Breast epithelium (tissue), 4 donors: ENCODE data around the gene KRTCAP2. TPM values are rescaled to one million over a fixed set of nuclear protein-coding genes. Genes with fewer than 3 reads are reported as not detected.
"Not testable (repeated sequence)": the region's sequence is repeated elsewhere in the genome, so short reads cannot be mapped to it uniquely, and the experiment has no call there.

ENCODE experiments used
- DNase-seq, 2 donors: peaks; one replicate each; pipeline ENCODE4 v3.0.0-alpha.2; 2019; ENCODE audit warnings: low spot score in 2 of 2
- H3K27ac ChIP-seq, 2 donors: fragments of 200-600 bp; sonication (generic) in 1 of 2; one replicate each; pipeline ENCODE4 v1.5.1; 2016 to 2019; ENCODE audit warnings: mild to moderate bottlenecking in 1 of 2
- H3K27me3 ChIP-seq, 2 donors: fragments of 200-600 bp; sonication (generic) in 1 of 2; one replicate each; pipeline versions ENCODE4 v1.5.1 to v1.6.0; 2017 to 2019; ENCODE audit warnings: control low read depth in 1 of 2, mild to moderate bottlenecking in 1 of 2
- H3K36me3 ChIP-seq: fragments of 200-600 bp; one replicate; pipeline ENCODE4 v1.5.1; 2019
- H3K4me1 ChIP-seq, 2 donors: fragments of 200-600 bp; sonication (generic); one replicate each; pipeline ENCODE4 v1.5.1; 2016 to 2019; ENCODE audit warnings: control low read depth in 1 of 2
- H3K4me3 ChIP-seq, 3 donors: fragments of 200-600 bp; sonication (generic); 1 replicate in 2 of 3; 2 replicates in 1 of 3; pipeline ENCODE4 v1.5.1; 2016 to 2019; ENCODE audit warnings: mild to moderate bottlenecking in 3 of 3, moderate library complexity in 2 of 3
- H3K9me3 ChIP-seq, 2 donors: fragments of 200-600 bp; sonication (generic) in 1 of 2; one replicate each; pipeline ENCODE4 v1.5.1; 2016 to 2019; ENCODE audit warnings: control low read depth in 1 of 2
- CTCF ChIP-seq, 3 donors: fragments of 450-650 bp; IDR thresholded peaks; one replicate each; pipeline ENCODE4 v1.5.1; 2016 to 2017; ENCODE audit warnings: antibody characterized with exemption in 3 of 3, mild to moderate bottlenecking in 3 of 3, moderate library complexity in 3 of 3
- POLR2A ChIP-seq: fragments of 450-650 bp; IDR thresholded peaks from one replicate; pipeline ENCODE4 v1.6.1; 2016; ENCODE audit warnings: antibody characterized with exemption, mild to moderate bottlenecking, moderate library complexity
- POLR2AphosphoS5 ChIP-seq, 3 donors: sonication (generic); formaldehyde crosslinking; IDR thresholded peaks; one replicate each; pipeline ENCODE4 v1.6.1; 2017; ENCODE audit warnings: antibody characterized with exemption in 3 of 3
- intact Hi-C: fragments of 100-400 bp; cut with DNase I; formaldehyde crosslinking; loops from one replicate; pipeline ENCODE4 v1.15.1; 2023; ENCODE audit warnings: low total_unique reads
- total RNA-seq, 3 donors: library from RNA; depleted of rRNA; stranded (reverse); fragments of >200 nt; gene quantifications; one replicate each; pipeline ENCODE4 v1.1.0, GENCODE V29; 2016

KRTCAP2 gene
- total RNA-seq, 3 donors from 2014 or later = 104 to 147 (median 131) TPM

DNA sequence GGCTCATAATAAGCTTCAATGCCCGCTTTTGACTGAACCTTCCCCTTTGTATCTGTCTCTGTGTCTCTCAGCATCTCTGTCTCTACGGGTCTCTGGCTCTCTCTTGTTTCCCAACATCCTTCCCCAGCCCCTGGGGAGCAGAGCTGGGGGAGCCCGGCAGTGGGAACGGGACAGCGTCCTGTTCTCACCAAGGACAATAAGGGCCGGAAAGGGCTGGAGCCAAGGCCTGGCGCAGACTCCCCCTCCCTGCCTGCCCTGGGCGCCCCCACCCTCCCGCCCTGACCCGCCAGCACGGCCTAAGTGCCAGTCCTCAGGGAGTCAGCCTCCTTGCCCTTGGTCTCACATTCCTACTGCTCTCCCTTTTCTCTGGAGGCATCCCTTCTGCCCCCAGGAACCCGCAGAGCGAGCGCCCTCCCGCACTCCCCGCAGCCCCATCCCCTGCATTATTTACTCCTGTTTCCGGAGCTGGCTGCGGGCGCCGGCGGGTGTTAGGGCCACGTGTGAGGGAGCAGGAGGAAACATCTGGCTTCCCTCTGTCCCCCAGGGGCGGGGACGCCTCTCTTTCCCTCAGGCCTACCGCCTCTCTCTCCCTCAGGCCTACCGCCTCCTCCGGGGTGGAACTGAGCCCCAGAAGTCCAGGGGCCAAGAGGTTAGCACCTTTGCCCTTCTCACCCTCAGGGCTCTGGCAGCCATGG, 6.5 kb downstream of the KRTCAP2 start:
- TF ChIP-seq POLR2AphosphoS5 (IDR thresholded peaks at IDR 0.05) (peak in 1 of 3 donors; percentile 12), POLR2A (no peak), CTCF (IDR thresholded peaks at IDR 0.05) (no peak)
- Histone ChIP-seq H3K36me3 (no peaks in the 10 kb centered on the region), H3K27me3 (no peaks in the 10 kb centered on the region), H3K27ac (peak overlapping the region; percentile 40 to 79), H3K9me3 (no peaks in the 10 kb centered on the region), H3K4me1 (peaks cover 0 to 3% of the 10 kb centered on the region in 2 donors), H3K4me3 (peak overlapping the region in 1 of 3 donors; percentile 50)
- intact Hi-C loops = loop anchor here (5.0 kb wide), 1 partner anchor 74 kb away; no protein-coding TSS in a partner anchor
- no peak for DNase-seq

GRCh38 chr1:155166051-155166470, 7.0 kb downstream of the KRTCAP2 start:
- no peak for DNase-seq
- intact Hi-C loops = loop anchor here (5.0 kb wide), 1 partner anchor 74 kb away; no protein-coding TSS in a partner anchor
- peaks cover 0 to 3% of the 10 kb centered on the region in 2 donors for H3K4me1 ChIP-seq
- H3K36me3 ChIP-seq = no peaks in the 10 kb centered on the region
- no peak for TF ChIP-seq POLR2AphosphoS5 (IDR thresholded peaks at IDR 0.05)
- no peak for TF ChIP-seq CTCF (IDR thresholded peaks at IDR 0.05)
- TF ChIP-seq POLR2A = no peak
- H3K27ac ChIP-seq = peak overlapping the region; percentile 21 to 79
- no peaks in the 10 kb centered on the region for H3K27me3 ChIP-seq
- H3K9me3 ChIP-seq = no peaks in the 10 kb centered on the region
- peak overlapping the region in 1 of 3 donors; percentile 50 for H3K4me3 ChIP-seq

- not testable (repeated sequence) for DNase-seq, H3K4me1 ChIP-seq, H3K27ac ChIP-seq, H3K36me3 ChIP-seq, H3K9me3 ChIP-seq, H3K27me3 ChIP-seq, H3K4me3 ChIP-seq
- intact Hi-C loops = loop anchor here (5.0 kb wide), 1 partner anchor 72 kb away; no protein-coding TSS in a partner anchor
Observed at GRCh38 chr1:155164625-155165024, 8.5 kb downstream of the KRTCAP2 start.

DNA sequence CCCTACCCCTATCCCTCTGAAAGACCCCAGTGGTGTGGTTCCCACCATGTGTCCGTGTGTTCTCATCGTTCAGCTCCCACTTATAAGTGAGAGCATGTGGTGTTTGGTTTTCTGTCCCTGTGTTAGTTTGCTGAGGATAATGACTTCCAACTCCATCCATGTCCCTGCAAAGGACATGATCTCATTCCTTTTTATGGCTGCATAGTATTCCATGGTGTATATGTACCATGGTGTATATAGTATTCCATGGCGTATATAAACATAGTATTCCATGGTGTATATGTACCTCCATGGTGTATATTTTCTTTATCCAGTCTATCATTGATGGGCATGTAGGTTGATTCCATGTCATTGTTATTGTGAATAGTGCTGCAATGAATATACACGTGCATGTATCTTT, 9.3 kb downstream of the KRTCAP2 start:
- H3K4me3 ChIP-seq, H3K36me3 ChIP-seq, H3K4me1 ChIP-seq, DNase-seq, H3K27ac ChIP-seq, H3K27me3 ChIP-seq, H3K9me3 ChIP-seq, intact Hi-C loops: not testable (repeated sequence)

DNA sequence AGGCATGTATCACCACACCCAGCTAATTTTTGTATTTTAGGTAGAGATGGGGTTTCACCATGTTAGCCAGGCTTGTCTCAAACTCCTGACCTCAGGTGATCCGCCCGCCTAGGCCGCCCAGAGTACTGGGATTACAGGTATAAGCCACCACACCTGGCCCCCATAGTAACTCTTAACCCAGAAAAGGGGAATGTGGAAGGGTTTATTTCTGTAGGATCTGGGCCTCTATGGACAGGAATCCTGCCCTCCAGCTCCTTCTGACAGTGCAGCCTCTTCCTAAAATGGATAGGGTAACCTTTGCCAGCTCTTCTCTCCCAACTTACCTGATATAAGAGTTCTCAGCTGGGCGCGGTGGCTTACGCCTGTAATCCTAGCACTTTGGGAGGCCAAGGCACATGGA, 10.5 kb downstream of the KRTCAP2 start:
- H3K4me3 ChIP-seq, H3K36me3 ChIP-seq, H3K27ac ChIP-seq, H3K4me1 ChIP-seq, H3K27me3 ChIP-seq, intact Hi-C loops, DNase-seq, H3K9me3 ChIP-seq: not testable (repeated sequence)

- Histone ChIP-seq H3K4me3 (no peak overlapping the region), H3K27me3 (no peaks in the 10 kb centered on the region), H3K9me3 (no peaks in the 10 kb centered on the region), H3K27ac (no peak overlapping the region), H3K36me3 (no peaks in the 10 kb centered on the region), H3K4me1 (no peaks in the 10 kb centered on the region)
- DNase-seq = no peak
- TF ChIP-seq POLR2A (no peak), POLR2AphosphoS5 (IDR thresholded peaks at IDR 0.05) (no peak), CTCF (IDR thresholded peaks at IDR 0.05) (no peak)
- intact Hi-C loops = no loop called here
Observed at GRCh38 chr1:155160128-155160527, 13.0 kb downstream of the KRTCAP2 start.
